ENCODE measurements around the gene CRTC1. TPM values are rescaled to one million over a fixed set of nuclear protein-coding genes. Genes with fewer than 3 reads are reported as not detected.

Gene CRTC1
- total and polyA plus RNA-seq, 9 of the 15 experiments (the other 6 are each of a cell fraction or from before 2014, with no cell fraction given) = 0.25 to 3.8 (median 1.2) TPM; not detected in 2

DNA sequence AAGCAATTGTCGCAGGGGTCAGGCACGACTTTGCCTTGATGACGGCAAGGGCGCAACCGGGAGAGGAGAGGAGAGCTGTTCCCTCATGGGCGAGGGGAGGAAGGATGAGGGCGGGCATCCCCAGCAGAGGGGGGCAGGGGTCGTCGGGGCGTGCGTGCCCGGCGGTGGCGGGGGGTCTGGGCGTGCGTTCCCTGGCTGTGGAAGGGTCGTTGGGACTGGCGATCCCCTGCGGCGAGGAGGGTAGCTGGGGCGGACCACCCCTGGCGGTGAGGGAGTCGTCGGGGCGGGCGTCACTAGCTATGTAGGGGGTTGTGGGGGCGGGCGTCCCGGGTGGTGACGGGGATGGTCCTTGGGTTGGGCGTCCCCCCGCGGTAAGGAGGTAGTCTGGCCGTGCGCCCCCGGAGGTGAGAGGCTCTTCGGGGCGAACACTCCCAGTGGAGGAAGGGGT lies 106.0 kb downstream of the CRTC1 start:
- Histone ChIP-seq H3K4me3 (no peak overlapping the region), H4K20me1 (replicated peaks; ENCODE audit: control insufficient read depth, insufficient read depth, low read length) (peaks cover 17% of the 10 kb centered on the region), H3K27ac (ENCODE audit: extremely low read depth, low read depth, low read length) (no peak overlapping the region), H3K9me1 (ENCODE audit: control insufficient read depth, insufficient read depth, low read length) (no peaks in the 10 kb centered on the region), H3K79me2 (ENCODE audit: control insufficient read depth, insufficient read depth, low read length) (no peaks in the 10 kb centered on the region), H2AFZ (ENCODE audit: low read depth, low read length) (no peak overlapping the region), H3K4me2 (ENCODE audit: insufficient read depth, low read length) (no peak overlapping the region), H3K27me3 (ENCODE audit: control insufficient read depth in 2 of 2, insufficient read depth in 2 of 2, low read length in 2 of 2) (peaks cover 17 to 47% of the 10 kb centered on the region in 2 experiments; a peak in 4 of 5 replicates), H3K36me3 (ENCODE audit: control insufficient read depth, insufficient read depth, low read length) (no peaks in the 10 kb centered on the region), H3K9me3 (replicated peaks; ENCODE audit: control insufficient read depth, insufficient read depth, low read depth, low read length) (no peaks in the 10 kb centered on the region), H3K9ac (ENCODE audit: insufficient read depth in 1 of 2, low read depth in 2 of 2, low read length in 2 of 2) (peak overlapping the region in 1 of 2 experiments; percentile 45; a peak in 1 of 4 replicates), H3K4me1 (replicated peaks in 1 of 2; ENCODE audit: control insufficient read depth in 2 of 2, insufficient read depth in 2 of 2, low read length in 2 of 2) (peaks cover 8 to 64% of the 10 kb centered on the region in 2 experiments; a peak in 3 of 5 replicates)
- in situ Hi-C loops (cut with MboI) (no loop called here), intact Hi-C loops (cut with micrococcal nuclease) (no loop called here)
- BruUV-seq (replicated peaks) = no TSS peak
- 0% methylated on average over 1 of the region's 38 CpGs for WGBS (ENCODE audit: insufficient coverage, low coverage, missing lambda C conversion rate)
- TF ChIP-seq FUS (optimal IDR thresholded peaks at IDR 0.05; ENCODE audit: low read depth, low read length) = no peak
- TF ChIP-seq HIVEP1 (CRISPR knock-in tag; IDR thresholded peaks at IDR 0.05) = no peak
- TF ChIP-seq GTF2A2 (tag; IDR thresholded peaks at IDR 0.05) = no peak
- TF ChIP-seq ZNF354B (CRISPR knock-in tag; IDR thresholded peaks at IDR 0.05) = no peak
- ATAC-seq = no peak
- FAIRE-seq = no peak
- DNase-seq (ENCODE audit: extremely low read depth in 1 of 4, low spot score in 3 of 4) = no peak
- POLR2A ChIA-PET = interaction anchor here (0.6 kb wide), 1 partner anchor 509 kb away, joined by 4 read pairs; no protein-coding TSS in a partner anchor
- CTCF ChIA-PET (ENCODE audit: low intra/inter-chr PET ratio) = no interaction called here

GRCh38 chr19:18789883-18790565 lies 106.5 kb downstream of the CRTC1 start:
- no peaks in the 10 kb centered on the region for H3K79me2 ChIP-seq (ENCODE audit: control insufficient read depth, insufficient read depth, low read length)
- H2AFZ ChIP-seq (ENCODE audit: low read depth, low read length) = no peak overlapping the region
- H3K9ac ChIP-seq (ENCODE audit: insufficient read depth in 1 of 2, low read depth in 2 of 2, low read length in 2 of 2) = peak overlapping the region in 1 of 2 experiments; percentile 45; a peak in 1 of 4 replicates
- H3K9me1 ChIP-seq (ENCODE audit: control insufficient read depth, insufficient read depth, low read length) = no peaks in the 10 kb centered on the region
- no peak overlapping the region for H3K27ac ChIP-seq (ENCODE audit: extremely low read depth, low read depth, low read length)
- ChIA-PET CTCF (ENCODE audit: low intra/inter-chr PET ratio) (no interaction called here), POLR2A (interaction anchor here (0.6 kb wide), 1 partner anchor 509 kb away, joined by 4 read pairs; no protein-coding TSS in a partner anchor)
- peaks cover 17% of the 10 kb centered on the region for H4K20me1 ChIP-seq (replicated peaks; ENCODE audit: control insufficient read depth, insufficient read depth, low read length)
- H3K4me1 ChIP-seq (replicated peaks in 1 of 2; ENCODE audit: control insufficient read depth in 2 of 2, insufficient read depth in 2 of 2, low read length in 2 of 2) = peaks cover 5 to 58% of the 10 kb centered on the region in 2 experiments; a peak in 3 of 5 replicates
- peak; percentile 70 to 92 (median 84) for DNase-seq (ENCODE audit: extremely low read depth in 1 of 4, low spot score in 3 of 4)
- no peaks in the 10 kb centered on the region for H3K9me3 ChIP-seq (replicated peaks; ENCODE audit: control insufficient read depth, insufficient read depth, low read depth, low read length)
- intact Hi-C loops (cut with micrococcal nuclease) (no loop called here), in situ Hi-C loops (cut with MboI) (no loop called here)
- no peak overlapping the region for H3K4me3 ChIP-seq
- no TSS peak for BruUV-seq (replicated peaks)
- peak; percentile 54 for ATAC-seq
- H3K27me3 ChIP-seq (ENCODE audit: control insufficient read depth in 2 of 2, insufficient read depth in 2 of 2, low read length in 2 of 2) = peaks cover 17 to 46% of the 10 kb centered on the region in 2 experiments; a peak in 4 of 5 replicates
- FAIRE-seq = no peak
- H3K4me2 ChIP-seq (ENCODE audit: insufficient read depth, low read length) = no peak overlapping the region
- 2% methylated on average over 33 of the region's 65 CpGs for WGBS (ENCODE audit: insufficient coverage, low coverage, missing lambda C conversion rate)
- no peaks in the 10 kb centered on the region for H3K36me3 ChIP-seq (ENCODE audit: control insufficient read depth, insufficient read depth, low read length)
- 0 out of 2 replicates have a peak, but pooled peaks have one; percentile 77 for TF ChIP-seq HDAC6 (IDR thresholded peaks at IDR 0.05; ENCODE audit: low read depth, low read length)
- TF ChIP-seq ZBTB7A (IDR thresholded peaks at IDR 0.05; ENCODE audit: borderline replicate concordance, control insufficient read depth, low read depth, low read length) = peak; percentile 47; the same call in 1 of the 2 replicates
- TF ChIP-seq CXXC5 (CRISPR knock-in tag; IDR thresholded peaks at IDR 0.05) = 0 out of 2 replicates have a peak, but pooled peaks have one; percentile 11
- TF ChIP-seq NFE2L1 (tag; IDR thresholded peaks at IDR 0.05; ENCODE audit: borderline replicate concordance, low read depth) = no peak
- TF ChIP-seq ARID4B (CRISPR knock-in tag; IDR thresholded peaks at IDR 0.05) = 0 out of 2 replicates have a peak, but pooled peaks have one; percentile 35

All from K562 (cell line).